HG03558 (cell line): ENCODE data around the gene TBC1D22A.

ENCODE experiments used
- ATAC-seq: cut with Tn5 transposase; IDR thresholded peaks from one replicate; pipeline ENCODE4 v1.9.1; 2021; ENCODE audit warnings: moderate number of reproducible peaks; ENCODE audit not compliant: unreplicated experiment; ENCODE audit errors: extremely low read depth

TBC1D22A gene

DNA sequence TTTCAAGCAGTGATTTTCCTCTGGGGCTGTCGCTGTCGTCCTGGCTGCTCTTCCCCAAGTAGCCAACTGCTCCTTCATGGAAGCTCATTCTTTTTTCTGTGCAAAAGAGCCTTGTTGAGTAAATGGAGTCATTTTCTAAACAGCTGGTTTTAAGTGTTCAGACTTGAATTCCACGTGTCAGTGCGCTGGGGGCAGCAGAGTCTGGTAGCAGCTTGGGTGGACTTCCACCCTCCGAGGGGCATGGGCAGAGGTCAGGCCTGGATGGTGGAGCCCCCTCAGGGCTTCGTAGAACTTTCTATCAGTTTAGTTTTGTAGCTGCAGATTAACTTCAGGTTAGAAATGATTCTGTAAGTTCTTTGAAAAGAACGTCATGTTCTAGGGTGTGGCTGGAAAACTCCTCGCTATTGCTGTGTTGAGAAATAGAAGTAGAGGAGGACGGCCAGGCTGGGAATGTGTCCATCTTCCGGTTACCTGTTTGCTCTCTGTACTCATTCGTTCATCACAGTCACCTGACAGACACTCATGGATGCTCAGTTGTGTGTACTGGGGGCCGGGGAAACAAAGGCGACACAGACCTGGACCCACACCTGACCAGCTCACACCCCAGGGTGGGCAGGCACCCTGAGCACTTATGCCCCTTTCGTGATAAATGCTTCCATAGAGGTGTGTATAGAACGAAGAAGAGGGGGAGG lies 270.7 kb downstream of the TBC1D22A start:
- no peak for ATAC-seq

DNA sequence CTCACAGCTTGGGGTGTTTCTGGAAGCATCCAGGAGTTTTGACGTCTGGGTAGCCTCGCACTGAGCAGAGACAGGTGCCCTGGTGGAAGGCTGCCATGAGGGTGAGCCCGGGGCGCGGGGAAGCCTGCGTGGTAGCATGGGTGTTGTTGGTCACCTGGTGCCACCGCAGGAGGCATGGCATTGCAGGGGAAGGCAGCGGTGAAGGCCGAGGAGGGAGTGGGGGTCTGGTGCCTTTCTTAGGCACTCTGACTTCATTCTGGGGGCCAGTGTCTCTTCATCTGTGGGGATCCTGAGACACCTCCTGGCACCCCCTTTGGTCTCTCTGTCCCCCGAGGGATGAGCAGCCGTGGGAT lies 271.2 kb downstream of the TBC1D22A start:
- ATAC-seq, result no peak

DNA sequence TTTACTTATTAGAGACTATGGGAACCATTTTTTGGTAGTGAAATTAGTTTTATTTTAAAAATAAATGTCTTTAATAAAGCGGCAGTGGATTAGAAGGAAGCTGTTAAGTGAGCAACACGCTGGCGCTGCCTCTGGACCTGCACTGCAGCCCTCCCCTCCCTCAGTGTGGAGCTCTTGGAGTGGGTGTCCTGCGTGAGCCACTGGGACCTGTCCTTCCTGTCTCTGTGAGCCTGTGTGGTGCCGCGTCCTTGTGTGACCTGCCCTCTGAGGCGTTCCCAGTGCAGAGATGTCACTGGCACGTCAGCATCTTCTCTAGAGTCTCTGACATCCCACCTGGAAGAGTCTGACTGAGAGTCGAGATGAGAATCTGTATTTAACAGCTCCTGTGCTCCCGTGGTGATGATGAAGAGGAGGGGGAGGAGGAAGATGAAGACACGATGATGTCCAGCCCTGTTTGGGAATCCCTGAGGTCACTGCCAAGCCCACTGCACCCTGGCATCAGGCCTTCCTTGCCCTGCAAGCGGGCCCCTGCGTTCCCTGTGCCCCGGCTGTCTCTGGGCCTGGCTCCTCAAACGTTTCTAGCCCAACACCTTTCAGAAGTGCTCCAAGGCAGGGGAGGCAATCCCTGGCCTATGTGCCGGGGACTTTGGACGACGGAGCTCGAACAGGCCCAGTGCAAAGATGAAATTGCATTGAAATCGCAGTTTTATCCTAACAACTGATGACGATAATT lies 271.8 kb downstream of the TBC1D22A start:
- ATAC-seq, result no peak

DNA sequence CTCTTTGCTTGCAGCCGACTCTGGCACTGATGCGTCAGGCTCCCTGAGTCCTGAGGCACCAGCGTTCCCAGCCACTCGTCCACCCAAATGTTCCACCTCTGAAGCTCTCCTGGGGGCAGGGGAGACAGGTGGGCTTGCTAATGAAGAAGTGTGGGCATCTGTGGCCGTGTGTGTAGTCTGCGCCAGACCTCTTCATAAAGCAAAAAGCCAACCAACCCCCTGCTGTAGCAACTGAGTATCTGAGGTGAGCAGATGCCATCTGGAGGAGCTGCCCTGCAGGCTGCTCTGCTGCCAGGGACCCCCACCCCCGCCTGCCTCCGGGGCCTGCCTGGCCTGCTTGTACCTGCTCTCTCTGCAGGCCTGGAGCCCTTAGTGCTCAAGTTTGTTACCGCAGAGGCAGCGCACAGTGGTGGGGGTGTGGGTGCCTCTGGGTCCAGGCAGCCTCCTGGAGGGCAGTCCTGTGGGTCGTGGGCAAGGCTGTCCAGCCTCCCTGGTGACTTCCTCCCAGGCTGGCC lies 272.5 kb downstream of the TBC1D22A start:
- ATAC-seq, result no peak

DNA sequence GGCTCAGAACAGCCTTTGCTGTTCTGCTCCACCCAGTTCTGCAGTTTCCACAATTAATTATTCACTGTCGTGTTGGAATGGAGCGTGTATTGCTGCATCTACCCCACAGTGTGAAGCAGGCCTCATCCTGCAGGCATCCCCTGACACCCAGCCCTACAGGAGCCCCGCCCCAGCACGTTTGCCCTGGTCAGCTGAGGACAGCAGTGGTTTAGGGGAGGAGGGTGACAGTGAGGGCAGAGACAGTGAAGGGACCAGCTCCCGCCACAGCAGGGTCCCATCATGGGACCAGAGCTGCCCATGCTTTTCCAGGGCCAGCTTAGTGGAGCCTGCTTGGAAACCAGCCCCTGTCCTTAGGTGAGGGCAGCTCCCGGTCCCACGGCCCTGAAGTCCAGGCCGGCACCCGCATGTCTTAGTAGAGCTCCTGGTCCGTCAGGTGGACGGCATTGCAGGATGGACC lies 273.0 kb downstream of the TBC1D22A start:
- no peak for ATAC-seq

DNA sequence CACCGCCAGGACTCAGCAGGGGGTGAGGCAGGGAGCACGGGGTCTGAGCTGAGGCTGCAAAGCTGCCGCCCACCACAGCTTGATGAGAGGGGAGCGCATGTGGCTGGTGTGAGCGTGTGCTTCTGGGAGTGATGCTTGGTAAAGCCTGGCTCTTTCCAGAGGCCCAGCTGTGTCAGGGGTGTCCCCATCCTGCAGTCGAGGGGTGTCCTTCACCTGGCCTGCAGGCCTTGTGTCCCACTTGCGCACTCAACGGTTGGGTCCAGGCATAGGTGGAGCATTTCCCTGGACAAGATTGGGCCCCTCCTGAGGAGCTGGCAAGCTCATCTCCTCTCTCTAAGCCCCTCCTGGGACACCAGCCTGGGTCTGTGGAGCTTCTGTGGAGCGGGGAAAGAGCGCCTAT lies 273.9 kb downstream of the TBC1D22A start:
- no peak for ATAC-seq

DNA sequence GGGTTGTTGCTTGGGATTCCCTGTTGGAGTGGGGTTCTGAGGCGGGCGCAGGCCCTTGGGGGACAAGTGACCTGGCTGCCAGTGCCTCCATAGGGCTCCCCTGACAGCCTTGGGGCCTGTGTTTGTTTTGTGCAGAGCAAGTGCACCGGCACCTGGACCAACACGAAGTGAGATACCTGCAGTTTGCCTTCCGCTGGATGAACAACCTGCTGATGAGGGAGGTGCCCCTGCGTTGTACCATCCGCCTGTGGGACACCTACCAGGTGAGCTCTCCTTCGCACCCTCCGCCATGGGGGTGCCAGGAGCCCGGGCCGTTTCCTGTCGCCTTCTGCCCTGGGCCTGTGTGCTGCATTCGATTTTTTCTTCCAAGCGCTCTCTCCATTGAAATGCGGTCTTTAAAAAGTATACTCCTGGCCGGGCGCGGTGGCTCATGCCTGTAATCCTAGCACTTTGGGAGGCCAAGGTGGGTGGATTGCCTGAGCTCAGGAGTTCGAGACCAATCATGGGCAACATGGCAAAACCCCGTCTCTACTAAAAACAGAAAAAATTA lies 274.6 kb downstream of the TBC1D22A start:
- no peak for ATAC-seq

DNA sequence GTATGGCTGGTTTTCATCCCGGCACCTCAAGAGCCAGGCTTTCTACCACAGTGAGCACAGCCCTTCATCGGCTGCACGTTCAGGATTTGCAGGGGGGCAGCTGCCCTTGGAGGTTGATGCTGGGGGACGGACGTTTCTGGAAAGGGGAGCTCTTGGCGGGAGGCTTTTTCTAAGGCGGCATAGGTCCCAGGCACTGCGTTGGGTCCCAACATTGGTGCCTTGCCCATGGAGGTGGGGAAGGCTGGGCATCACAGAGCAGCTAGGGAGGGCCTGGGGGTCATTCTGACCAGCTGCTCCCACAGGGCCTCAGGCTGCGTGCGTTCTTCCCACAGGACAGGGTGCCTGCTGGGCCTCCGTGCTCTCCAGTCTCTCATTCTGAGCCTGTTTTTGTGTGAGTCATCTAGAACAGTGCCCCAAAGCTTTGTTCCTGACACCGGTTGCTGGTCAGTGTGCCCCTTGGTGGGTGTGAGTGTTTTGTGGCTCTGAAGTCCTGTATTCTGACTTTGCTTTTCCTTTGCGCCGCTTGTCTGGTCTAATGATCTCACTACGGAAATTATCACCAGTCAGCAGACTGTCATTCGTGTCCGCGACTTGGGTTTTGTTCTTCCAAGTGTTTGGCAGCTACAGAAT lies 275.9 kb downstream of the TBC1D22A start:
- no peak for ATAC-seq

DNA sequence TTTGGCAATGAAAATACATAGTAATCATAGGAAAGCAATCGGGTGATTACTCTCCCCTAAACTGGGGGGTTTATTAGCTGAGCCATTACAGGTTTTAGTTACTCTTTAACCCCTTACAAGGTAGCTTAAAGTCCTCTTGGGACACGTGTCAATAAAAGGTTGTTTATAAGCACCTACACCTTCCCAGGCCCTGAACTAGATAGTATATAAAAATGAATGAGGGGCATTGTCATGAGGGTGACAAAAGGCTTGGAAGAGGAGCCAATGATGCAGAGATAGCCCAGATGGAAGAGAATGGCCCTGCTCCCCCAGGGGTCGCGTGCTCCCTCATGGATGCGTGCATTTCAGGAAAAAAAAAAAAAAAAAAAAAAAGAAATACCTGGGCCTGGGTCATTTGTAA lies 276.9 kb downstream of the TBC1D22A start:
- no peak for ATAC-seq

DNA sequence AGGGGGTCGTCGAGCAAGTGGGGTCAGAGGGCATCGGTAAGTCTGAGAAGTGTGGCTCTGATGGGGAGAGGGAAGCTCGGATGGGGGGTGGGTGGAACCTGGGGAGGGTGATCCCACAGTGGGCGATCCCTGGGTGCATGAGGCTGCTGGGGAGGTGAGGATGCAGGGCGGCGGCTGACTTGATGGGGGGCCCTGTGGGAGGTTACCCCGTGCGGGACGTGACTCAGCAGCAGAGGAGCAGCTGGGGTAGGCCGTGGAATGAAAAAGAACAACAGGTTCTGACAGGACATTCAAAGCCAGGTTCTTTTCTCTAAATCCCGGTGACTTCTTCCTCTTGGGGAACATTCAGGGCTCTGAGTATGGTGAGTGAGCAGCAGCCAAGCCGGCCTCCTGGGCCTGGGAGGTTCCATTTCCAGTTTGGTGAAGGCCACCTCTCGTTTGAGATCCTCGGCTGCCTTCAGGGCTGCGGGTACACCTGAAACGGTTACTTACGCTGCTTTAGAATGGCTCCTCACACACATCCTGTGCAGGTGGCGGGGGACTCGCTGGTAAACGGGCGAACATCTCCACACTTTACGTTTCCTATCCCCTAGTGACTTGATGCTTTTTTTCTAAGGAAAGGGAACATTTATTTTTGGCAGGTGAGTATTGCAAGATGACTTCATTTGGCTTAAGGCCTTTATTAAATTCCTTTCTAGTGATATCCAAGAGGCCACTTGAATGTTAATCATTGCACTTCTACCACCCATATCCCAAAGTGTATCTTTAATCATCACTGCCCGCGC lies 278.2 kb downstream of the TBC1D22A start:
- ATAC-seq, result no peak

DNA sequence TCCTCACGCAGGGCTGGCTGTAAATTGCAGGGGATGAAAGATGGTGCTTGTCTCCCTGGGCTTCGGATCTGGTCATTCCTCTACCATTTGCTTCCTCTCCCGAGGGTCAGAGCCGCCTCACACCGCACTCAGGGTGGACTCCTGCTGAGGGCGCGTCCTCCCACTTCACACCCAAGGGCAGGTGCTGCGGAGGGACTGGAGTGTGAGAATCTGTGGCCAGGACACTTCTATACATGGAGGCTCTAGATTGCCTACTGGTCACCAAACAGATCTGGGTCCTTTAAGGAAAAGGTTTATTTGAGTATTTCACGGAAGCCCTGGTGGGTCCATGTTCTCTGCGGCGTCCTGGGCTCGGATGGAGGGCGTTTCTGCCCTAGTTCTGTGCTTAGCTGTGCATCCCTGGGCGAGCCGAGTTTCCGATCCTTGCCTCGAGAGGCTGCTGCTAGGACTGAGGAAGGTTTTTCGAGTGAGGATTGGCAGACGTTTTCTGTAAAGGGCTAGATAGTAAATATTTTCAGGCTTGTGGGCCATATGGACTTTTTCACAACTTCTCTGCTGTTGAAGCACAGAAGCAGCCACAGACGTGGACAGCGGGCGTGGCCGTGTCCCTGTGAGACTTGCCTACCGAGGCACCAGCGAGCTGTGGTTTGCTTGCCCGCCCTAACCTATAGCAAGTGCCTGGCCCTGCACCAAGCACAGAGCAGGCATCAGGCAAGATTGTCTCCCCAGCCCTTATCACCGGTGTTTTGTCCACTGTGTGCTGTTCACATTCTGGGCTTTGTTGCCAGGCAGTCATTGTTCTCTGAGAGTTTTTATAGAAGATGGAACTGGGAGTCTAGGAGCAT lies 279.0 kb downstream of the TBC1D22A start:
- ATAC-seq, result no peak

DNA sequence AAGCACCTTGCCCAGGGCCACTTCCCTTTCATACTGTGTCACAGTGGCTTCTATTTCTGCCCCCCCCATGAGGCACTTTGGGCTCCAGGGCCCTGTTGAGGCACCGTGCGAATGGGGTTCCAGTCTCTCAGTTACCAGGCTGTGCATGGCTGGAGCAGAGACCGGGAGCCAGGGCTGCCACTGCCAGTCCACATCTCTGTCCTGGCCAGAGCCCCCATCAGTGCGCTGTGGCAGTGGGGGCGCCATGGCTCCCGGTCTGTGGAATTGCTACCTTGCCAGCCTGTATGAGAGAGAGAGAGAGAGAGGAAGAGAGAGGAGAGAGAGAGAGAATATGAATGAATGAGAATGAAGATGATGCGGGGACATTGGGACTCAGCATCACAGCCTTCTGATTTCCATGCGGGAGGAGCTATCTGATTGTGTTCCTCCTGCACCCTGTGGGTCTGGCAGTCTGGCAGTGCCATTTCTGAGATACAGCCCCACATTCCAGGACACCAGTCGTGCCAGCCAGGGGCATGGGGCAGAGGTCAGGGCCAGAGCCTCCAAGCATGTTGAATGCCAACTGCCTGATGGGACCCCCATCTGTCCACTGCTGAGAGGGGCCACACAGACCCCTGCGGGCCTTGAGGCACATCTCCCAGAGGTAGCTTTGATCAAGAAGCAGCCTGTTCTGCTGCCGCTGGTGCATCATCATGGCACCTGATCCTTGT lies 279.8 kb downstream of the TBC1D22A start:
- ATAC-seq, result no peak

DNA sequence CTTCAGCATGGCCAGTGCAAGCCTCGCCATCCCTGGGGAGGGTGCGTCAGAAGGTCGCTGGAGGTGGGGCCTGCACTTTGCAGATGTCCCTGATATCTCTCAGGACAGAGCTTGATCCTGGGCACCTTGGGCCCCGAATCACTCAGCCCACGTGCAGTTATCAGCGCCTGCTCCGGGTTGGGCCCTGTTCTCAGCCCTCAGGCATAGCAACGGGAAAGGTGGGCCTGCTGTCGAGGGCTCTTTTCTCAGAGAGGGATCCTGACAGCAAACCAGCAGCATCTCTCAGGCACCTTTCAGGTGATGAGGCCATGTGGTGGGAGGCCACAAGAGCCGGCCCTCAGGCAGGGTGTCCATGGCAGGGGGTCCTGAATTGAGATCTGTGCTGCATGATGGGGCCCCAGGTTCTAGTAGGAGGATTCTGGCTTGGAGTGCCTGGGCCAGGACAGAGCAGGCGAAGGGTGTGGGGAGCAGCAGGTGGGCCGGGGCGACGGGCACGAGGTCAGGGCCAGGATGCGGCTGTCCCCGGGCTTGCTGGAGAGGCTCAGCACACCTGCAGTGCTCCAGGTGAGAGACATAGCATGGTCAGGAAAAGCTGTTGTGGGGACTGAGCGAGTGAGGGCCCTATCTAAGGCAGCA lies 280.5 kb downstream of the TBC1D22A start:
- ATAC-seq, result no peak

DNA sequence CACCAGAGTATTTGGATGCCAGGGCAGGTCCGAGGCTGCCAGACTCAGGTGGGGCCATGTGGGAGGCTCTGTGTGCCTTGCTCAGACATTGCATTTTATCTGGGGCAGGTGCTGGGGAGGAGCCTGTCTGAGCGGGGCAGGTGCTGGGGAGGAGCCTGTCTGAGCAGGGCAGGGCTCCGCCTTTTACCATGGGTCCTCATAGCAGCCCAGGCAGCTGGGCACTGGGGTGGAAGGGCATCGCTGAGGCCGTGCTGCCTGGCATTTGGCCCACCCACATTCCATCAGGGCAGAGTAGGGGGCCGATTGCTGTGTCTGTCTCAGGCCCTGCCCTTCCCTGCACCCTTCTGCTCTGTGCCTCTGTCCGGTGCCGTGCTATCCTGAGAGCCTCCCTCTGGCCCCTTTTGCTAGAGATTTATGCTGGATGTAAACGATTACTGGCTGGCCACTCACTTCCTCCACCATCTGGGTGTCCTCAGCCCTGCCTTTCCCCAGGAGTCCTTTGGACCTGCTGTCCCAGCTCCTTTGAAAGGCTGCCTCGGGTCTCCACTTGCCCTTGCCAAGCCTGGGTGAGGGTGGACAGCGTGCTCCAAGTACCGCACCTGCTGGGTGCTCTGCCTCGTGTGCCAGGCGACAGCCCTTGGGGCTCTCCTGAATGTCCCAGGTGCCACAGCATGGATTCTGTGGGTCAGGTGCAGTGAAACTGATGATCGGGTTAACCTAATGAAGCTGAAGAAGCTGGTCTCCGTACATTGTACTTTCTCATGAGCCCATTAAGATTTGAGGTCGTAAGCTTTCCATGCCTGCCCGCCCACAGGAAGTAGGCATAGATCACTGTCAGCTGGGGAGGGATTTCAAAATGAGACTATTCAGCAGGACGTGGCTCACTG lies 281.6 kb downstream of the TBC1D22A start:
- ATAC-seq, result no peak

DNA sequence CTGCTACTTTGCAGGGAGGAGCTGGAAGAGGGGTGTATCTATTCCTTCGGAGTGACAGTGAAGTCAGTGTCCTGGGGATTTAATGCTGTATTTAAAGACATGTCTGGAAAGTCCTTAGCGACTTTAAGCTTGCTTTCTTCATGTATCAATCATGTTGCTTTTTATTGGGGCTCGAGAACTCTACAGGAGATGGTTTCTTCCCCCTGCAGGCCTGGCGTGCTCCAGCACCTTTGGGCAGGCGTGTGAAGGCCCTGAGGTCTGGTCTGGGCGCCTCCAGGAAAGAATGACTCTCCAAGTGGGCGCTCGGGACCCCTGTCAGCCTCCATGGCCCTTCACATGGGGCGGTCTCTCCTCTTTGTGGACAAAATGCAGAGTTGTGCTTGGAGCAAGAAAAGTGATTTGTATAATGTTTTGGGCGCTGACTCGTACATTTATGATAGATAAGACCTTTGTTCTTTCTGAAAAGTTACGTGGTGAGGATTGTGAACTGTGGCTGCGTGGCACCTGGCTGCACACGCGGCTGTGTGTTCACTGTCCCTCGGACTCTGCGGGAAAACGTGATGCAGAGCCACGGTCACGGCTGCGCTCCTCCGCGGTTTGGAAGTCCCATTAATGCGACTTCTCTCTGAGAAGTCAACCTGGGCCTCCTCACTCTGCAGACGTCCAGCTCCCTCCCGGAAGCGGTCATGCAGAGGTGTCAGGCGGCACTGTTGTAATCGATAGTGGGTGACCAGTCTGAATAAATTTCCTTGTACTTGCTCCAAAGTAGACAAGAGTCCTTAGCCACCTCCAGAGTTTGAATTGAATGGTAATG lies 282.5 kb downstream of the TBC1D22A start:
- ATAC-seq, result no peak

DNA sequence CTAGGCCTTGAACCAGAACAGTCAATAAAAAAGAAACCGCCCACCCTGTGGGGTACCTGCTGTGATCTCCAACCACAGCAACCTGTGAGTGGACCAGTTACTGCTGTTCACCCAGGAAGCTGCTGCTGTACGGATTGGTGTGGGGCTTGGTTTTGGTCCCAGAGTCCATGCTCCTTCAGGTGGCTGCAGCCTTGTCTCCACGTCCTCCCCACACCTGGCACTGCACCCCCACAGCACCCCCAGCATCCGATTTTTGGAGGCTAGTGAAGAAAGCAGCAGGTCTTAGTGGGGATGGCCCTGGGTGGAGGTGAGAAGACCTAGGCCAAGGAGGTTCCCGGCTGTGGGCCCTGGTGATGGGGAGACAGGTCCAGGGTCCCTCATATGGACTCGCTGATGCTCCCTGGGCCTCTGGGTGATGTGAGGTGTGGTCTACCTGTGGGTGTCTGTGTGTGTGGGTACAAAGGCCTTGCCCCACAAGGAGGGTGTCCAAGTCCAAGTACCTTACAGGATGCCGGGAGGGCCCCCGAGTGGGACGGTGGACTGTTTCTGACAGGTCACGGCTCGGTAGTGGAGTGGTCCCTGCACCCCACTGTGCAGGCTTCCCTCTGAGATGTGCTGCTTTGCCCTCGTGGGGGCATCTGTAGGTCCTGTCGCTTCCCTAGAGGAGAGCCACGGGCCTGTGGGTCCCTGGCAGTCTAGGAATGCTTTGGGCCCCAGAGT lies 283.4 kb downstream of the TBC1D22A start:
- ATAC-seq, result no peak
